Large intestine (tissue), 3 donors: Measurements from ENCODE around the gene DPYSL4. TPM values are rescaled to one million over a fixed set of nuclear protein-coding genes. Genes with fewer than 3 reads are reported as not detected.

ENCODE experiments used
- DNase-seq, 2 donors: peaks; one replicate each; pipeline versions ENCODE4 v3.0.0 to v3.0.0-alpha.2; 2013
- H3K27ac ChIP-seq: one replicate; pipeline ENCODE4 v1.5.1; 2013; ENCODE audit warnings: low read length
- H3K27me3 ChIP-seq: 2 replicates; pipeline ENCODE4 v1.6.1; 2013; ENCODE audit warnings: low read length; ENCODE audit not compliant: control insufficient read depth, insufficient read depth
- H3K36me3 ChIP-seq: 2 replicates; pipeline ENCODE4 v1.6.1; 2013; ENCODE audit warnings: low read length; ENCODE audit not compliant: control insufficient read depth, insufficient read depth
- H3K4me1 ChIP-seq: one replicate; pipeline ENCODE4 v1.6.1; 2013; ENCODE audit warnings: low read length; ENCODE audit not compliant: control insufficient read depth, insufficient read depth
- H3K4me3 ChIP-seq: one replicate; pipeline ENCODE4 v1.5.1; 2013; ENCODE audit warnings: low read length
- H3K9me3 ChIP-seq: one replicate; pipeline ENCODE4 v1.6.1; 2013; ENCODE audit warnings: mild to moderate bottlenecking, low read depth, low read length, moderate library complexity; ENCODE audit not compliant: control insufficient read depth
- WGBS: methylation state at CpG from one replicate; pipeline ENCODE4 v1.1.5; 2013; ENCODE audit warnings: low lambda C conversion rate; ENCODE audit not compliant: insufficient coverage; 5-methylcytosine and 5-hydroxymethylcytosine counted together
- polyA plus RNA-seq: library from polyadenylated mRNA; unstranded; fragments of 120-200 nt; gene quantifications from one replicate; pipeline ENCODE4 v1.2.1, GENCODE V29; 2013

Gene DPYSL4
- polyA plus RNA-seq, 1 donor = 4.6 TPM

DNA sequence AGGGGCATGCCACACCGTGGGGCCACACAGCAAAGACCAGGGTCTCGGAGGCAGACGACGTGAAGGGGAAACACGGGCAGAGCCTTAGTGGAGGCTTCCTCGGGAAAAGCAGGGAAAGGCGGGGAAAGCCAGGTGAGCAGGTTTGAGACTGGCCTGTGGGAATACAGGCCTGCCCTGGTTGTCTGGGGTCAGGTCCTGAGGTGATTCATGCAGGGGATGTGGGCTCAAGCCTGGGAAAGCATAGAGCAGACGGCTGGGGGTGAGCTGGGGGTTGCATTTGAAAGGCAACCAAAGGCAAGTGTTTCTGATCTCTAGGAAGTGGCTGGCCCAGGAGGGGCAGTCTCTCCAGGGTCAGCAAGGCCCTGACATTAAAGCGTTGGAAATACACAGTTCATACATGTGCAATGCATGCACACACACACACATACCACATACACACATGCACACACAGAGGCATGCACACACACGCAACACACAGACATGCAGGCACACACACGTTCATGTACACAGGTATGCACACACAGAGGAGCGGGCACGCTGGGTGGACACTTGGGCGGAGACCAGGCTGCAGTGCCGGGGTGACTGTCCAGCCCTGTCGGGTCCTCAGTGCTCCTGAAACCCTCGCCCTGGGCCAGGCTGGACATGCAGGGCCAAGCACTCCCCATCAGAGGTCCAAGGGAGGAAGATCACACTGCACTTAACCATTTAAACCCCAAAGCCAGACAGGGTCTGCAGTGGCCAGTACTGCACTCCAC is 51.8 kb downstream of the DPYSL4 start:
- Histone ChIP-seq H3K36me3 (no peaks in the 10 kb centered on the region), H3K4me1 (no peaks in the 10 kb centered on the region), H3K4me3 (no peak overlapping the region), H3K27me3 (no peaks in the 10 kb centered on the region), H3K27ac (no peak overlapping the region), H3K9me3 (no peaks in the 10 kb centered on the region)
- no peak for DNase-seq
- no CpG with 5 or more reads among the region's 17 CpGs for WGBS

DNA sequence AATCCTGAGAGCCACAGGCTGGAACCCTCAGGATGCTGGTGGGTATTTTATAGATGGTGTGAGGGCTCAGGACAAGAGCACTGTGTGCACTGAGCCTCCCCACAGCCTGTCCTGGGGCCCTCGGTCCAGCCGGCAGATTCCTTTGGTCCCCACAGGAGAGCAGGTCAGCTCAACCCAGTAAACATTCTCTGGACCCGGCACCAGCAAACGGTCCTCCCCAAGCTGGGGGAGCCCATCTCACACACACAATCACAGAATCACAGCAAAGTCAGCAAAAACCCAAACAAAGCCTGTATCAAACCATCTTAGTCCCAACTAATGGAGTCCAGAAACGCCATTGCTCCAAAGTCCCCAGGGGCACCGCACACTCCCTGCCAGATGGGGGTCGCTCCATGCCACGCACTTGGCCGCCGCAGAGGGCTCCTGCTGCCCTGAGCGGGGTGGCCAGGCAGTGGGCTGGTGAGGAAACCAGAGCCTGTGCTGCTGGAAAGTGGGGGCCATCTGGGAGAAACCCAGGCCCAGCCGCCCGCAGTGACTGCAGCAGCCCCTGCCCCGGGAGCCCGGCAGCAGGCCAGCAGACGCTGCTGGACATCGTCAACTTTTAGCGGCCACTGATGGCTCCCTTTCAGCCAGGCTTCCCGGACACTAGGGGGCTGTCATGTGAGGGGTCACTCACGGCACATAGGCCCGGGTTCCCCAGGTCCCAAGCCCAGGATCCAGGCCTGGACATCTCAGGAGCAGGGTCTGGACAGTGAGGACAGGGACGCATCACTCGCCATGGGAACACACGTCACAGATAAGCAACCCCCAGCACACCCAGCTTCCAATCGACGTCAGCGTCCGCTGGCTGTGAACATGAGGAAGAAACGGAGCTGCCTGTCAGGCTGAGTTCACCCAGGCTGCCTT is 52.6 kb downstream of the DPYSL4 start:
- no CpG with 5 or more reads among the region's 29 CpGs for WGBS
- H3K4me1 ChIP-seq = no peaks in the 10 kb centered on the region
- no peak overlapping the region for H3K27ac ChIP-seq
- no peaks in the 10 kb centered on the region for H3K27me3 ChIP-seq
- H3K9me3 ChIP-seq = no peaks in the 10 kb centered on the region
- no peak overlapping the region for H3K4me3 ChIP-seq
- DNase-seq = peak in 1 of 2 donors; percentile 22
- H3K36me3 ChIP-seq = no peaks in the 10 kb centered on the region

- no peaks in the 10 kb centered on the region for H3K4me1 ChIP-seq
- no peak for DNase-seq
- no peak overlapping the region for H3K4me3 ChIP-seq
- H3K36me3 ChIP-seq = no peaks in the 10 kb centered on the region
- WGBS = no CpG with 5 or more reads among the region's 15 CpGs
- no peaks in the 10 kb centered on the region for H3K27me3 ChIP-seq
- H3K27ac ChIP-seq = no peak overlapping the region
- H3K9me3 ChIP-seq = no peaks in the 10 kb centered on the region
These were observed 53.4 kb downstream of the DPYSL4 start for GRCh38 chr10:132240156-132240555.

DNA sequence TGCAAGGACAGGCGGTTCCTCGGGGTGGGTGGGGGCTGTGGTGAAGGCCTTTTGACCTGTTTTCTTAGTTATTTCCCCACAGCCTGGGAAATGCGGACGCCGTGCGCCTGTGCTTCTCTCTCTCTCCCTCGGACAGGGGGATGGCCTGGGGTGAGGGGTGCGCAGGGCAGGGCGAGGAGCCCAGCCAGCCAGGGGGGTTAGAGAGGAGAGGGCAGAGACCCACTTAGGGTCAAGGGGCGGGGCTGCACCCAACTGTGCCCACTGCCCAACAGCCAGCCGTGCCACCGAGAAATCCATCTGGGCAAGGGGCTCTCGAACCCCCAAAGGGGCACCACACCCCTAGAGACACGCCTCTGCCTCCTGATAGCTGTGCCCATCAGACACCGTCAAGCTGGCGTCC is 53.8 kb downstream of the DPYSL4 start:
- Histone ChIP-seq H3K4me1 (no peaks in the 10 kb centered on the region), H3K36me3 (no peaks in the 10 kb centered on the region), H3K9me3 (no peaks in the 10 kb centered on the region), H3K27me3 (no peaks in the 10 kb centered on the region), H3K27ac (no peak overlapping the region), H3K4me3 (no peak overlapping the region)
- no peak for DNase-seq
- WGBS = no CpG with 5 or more reads among the region's 16 CpGs

- no peaks in the 10 kb centered on the region for H3K9me3 ChIP-seq
- H3K4me3 ChIP-seq = no peak overlapping the region
- no CpG with 5 or more reads among the region's 13 CpGs for WGBS
- no peaks in the 10 kb centered on the region for H3K36me3 ChIP-seq
- no peak overlapping the region for H3K27ac ChIP-seq
- DNase-seq = no peak
- H3K4me1 ChIP-seq = no peaks in the 10 kb centered on the region
- H3K27me3 ChIP-seq = no peaks in the 10 kb centered on the region
These were observed 54.3 kb downstream of the DPYSL4 start for GRCh38 chr10:132241086-132241485.

DNA sequence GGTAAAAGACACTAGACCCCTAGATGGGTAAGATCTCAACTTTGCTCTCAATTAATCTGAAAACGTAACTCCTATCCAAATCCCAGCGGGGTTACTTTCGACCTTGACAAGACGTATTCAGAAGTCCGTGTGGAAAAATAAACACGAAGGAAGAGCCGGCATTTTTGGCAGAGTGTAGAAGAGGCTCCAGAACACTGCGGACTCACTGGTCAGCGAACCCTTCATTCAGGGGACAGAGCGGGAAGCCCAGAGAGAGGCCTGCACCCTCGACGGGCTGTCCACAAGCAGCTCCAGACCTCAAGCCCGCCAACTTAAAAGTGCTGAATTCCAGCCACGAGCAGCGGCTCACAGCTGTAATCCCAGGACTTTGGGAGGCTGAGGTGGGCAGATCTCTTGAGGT is 54.7 kb downstream of the DPYSL4 start:
- H3K4me3 ChIP-seq = no peak overlapping the region
- H3K27ac ChIP-seq = no peak overlapping the region

DNA sequence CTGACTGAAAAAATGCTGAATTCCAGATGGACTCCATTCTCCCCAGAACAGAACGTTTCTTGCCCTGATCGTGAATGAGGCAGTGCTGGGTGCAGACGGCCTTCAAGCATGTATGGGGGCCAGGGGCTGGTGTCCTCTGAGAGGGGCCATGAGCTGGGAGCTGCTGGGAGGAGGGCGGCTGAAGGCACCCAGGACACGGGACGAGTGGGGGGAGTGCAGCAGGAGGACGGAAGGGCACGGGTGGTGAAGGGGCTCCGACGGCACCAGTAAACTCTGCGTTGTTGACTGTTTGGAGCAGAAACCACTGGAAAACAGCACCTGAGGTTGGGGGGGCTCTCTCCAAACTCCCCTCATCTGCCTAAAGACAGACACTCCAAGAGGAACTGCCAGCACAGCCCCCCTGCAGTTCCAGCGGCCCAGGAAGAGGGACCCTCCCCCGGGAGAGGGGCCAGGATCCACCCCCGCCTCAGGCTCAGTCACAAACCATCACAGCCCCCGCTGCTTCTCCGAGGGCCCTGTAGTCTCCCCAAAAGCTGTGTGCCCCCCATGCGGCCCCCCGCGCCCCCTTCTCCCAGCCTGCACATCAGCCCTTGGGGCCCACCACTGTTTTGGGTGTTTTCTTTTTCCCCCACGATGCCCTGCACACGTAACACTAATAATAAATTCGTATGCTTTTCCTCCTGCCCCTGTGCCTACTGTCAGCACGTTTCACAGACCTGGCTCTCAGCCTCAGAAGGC is 55.5 kb downstream of the DPYSL4 start:
- Histone ChIP-seq H3K9me3 (no peaks in the 10 kb centered on the region), H3K27me3 (no peaks in the 10 kb centered on the region), H3K4me3 (no peak overlapping the region), H3K36me3 (no peaks in the 10 kb centered on the region), H3K27ac (no peak overlapping the region), H3K4me1 (no peaks in the 10 kb centered on the region)
- DNase-seq = no peak
- WGBS = no CpG with 5 or more reads among the region's 23 CpGs

More for the DNA sequence above, 54.7 kb downstream of the DPYSL4 start:
- no peak for DNase-seq
- no peaks in the 10 kb centered on the region for H3K4me1 ChIP-seq
- H3K27me3 ChIP-seq = no peaks in the 10 kb centered on the region
- no peaks in the 10 kb centered on the region for H3K9me3 ChIP-seq
- no peaks in the 10 kb centered on the region for H3K36me3 ChIP-seq
- no CpG with 5 or more reads among the region's 15 CpGs for WGBS

DNA sequence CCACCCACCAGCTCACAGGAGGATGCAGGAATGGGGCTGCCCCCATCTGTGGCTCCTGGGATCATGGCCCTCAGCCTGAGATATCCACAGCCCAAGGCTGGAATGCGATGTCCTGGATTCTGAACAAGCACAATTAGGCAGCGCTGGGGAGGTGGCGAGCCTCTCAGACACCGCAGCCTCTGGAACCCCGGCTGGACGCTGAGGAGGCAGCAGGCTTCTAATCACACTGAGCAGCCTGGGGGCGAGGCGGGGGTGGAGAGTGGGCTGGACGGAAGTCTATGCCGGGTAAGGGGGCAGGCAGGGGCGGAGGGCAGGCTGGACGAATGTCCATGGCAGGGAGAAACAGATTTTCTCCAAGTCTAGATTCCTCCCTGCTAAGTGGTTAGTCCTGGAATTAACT is 56.4 kb downstream of the DPYSL4 start:
- WGBS = 80% methylated on average over 1 of the region's 12 CpGs
- DNase-seq = no peak
- H3K27me3 ChIP-seq = no peaks in the 10 kb centered on the region

DNA sequence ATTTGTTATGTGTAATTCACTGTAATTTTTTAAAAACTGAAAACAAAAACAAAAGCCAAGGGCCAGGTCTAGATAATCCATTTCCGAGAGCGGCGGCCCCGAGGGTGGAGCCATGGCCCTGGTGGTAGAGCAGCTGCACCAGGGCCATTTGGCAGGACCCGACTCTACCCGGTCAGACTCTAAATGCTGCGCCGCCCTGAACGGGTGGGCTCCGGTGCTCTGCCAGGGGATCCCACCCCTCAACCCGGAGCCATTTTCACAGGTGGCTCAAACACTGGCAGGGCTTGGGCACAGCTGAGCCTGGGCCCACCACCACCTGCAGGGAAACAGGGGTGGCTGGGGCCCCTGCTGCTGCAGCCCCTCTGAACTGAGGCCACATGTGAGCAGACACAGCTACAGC is 56.9 kb downstream of the DPYSL4 start:
- no peak for DNase-seq
- H3K9me3 ChIP-seq = no peaks in the 10 kb centered on the region
- no CpG with 5 or more reads among the region's 11 CpGs for WGBS
- H3K27me3 ChIP-seq = no peaks in the 10 kb centered on the region
- H3K4me1 ChIP-seq = peaks cover 4% of the 10 kb centered on the region
- H3K4me3 ChIP-seq = no peak overlapping the region
- no peaks in the 10 kb centered on the region for H3K36me3 ChIP-seq
- H3K27ac ChIP-seq = no peak overlapping the region

More for the DNA sequence above, 56.4 kb downstream of the DPYSL4 start:
- Histone ChIP-seq H3K27ac (no peak overlapping the region), H3K9me3 (no peaks in the 10 kb centered on the region), H3K36me3 (no peaks in the 10 kb centered on the region), H3K4me3 (no peak overlapping the region), H3K4me1 (no peaks in the 10 kb centered on the region)

- Histone ChIP-seq H3K36me3 (no peaks in the 10 kb centered on the region), H3K4me1 (peaks cover 4% of the 10 kb centered on the region), H3K4me3 (no peak overlapping the region), H3K27ac (no peak overlapping the region), H3K9me3 (no peaks in the 10 kb centered on the region), H3K27me3 (no peaks in the 10 kb centered on the region)
- DNase-seq = no peak
- no CpG with 5 or more reads among the region's 14 CpGs for WGBS
These were observed 58.3 kb downstream of the DPYSL4 start for GRCh38 chr10:132245056-132245455.
